ENCODE results near the gene TRAK2.
"Not testable (repeated sequence)": the region's sequence is repeated elsewhere in the genome, so short reads cannot be mapped to it uniquely, and the experiment has no call there.

Gene TRAK2

DNA sequence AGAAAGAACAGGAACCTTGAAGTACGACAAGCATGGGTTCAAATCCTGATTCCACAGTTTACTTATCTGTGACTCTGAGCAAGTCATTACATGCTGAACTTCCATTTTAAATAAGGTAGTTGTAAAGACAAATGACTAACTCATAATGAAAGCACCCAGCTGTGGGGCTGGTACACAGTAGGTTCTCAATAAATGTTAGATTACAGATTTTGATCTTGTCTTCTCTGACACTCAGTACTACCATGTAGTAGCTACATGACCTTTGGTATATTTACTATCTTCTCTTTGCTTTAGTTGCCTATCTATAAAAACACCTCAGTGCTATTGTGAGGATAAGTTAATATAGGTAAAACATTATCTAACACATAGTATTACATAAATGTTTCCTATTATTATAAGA lies 3.2 kb downstream of the TRAK2 start:
- DNase-seq: no peak

DNA sequence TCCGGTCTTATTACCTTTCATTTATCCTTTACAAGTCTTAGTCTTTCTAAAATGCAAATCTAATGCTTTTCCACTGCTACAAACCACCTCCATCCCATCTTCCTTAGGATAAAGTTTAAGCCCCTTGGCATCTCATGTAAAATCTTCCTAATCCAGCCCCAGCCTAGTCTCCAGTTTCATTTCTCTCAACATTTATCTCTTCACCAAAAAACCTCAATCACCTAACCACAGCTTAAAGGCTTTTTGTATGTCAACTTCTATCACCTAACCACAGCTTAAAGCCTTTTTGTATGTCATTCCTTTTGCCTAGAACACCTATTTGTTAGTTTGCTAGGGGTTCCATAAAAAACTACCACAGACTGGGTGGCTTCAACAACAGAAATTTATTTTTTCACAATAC lies 4.2 kb downstream of the TRAK2 start:
- no peak for DNase-seq

DNA sequence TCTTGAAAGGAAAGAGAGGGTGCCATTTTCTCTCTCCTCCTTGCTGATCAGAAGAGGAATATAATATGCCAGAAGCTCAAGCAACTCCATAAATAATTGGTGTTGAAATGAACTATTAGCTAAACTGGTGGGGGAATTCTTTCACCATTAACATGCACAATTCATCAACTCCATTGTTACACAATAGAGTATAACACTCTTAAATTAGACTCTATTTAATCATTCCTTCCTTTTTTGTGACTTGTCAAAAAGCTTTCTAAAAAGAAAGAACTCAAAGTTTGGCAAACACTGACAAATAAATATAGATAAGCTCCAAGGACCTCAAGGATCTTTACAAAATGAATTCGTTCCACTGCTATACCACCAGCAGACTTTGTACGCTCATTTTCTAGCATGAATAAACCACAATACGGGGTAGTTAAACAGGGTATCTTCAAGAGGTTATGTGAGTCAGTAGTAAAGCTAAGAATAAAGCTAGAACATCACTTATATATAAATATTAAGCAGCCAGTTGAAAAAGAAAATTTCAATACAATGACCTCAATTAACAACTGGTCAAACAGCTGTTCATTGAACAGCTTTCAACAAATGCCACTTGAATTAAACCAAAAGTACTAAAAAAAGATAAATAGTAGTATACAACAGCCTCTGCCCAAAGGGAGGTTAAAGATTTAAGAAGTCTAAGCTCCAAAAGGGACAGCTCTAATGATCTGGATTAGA lies 6.4 kb downstream of the TRAK2 start:
- no peak for DNase-seq

DNA sequence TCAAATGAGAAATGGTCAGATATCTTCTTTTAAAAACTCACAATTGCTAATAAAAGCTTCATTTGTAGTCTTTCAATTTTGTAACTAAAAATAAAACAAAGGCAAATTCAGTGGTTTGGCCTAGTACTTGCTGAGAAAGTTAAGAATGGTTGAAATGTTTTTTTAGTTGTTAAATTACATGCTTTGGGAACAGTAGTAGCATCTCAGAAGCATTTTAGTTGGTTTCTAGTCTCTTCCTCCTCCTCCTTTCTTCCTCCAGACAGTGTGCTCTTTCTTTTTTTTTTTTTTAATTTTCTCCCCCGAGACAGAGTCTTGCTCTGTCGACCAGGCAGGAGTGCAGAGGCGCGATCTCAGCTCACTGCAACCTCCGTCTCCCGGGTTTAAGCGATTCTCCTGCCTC lies 9.8 kb downstream of the TRAK2 start:
- no peak for DNase-seq

DNA sequence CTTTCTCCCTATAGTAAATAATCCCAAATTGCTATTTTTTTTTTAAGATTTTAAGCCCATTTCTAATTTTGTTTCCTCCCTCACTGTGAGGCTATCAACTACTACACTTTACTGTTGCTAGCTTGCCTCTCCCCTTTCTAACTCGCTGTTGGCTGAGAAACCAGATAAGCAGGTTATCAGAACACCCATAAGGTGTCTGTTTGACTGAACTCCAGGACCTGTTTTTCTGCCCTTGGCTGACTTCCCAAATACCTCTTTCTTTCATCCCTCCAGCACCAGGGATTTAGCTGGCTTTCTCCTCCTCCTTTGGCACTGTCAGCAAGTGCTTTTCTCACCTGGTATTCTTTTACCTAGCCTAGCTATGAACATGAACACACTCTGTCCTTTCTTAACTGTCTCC lies 11.1 kb downstream of the TRAK2 start:
- no peak for DNase-seq

DNA sequence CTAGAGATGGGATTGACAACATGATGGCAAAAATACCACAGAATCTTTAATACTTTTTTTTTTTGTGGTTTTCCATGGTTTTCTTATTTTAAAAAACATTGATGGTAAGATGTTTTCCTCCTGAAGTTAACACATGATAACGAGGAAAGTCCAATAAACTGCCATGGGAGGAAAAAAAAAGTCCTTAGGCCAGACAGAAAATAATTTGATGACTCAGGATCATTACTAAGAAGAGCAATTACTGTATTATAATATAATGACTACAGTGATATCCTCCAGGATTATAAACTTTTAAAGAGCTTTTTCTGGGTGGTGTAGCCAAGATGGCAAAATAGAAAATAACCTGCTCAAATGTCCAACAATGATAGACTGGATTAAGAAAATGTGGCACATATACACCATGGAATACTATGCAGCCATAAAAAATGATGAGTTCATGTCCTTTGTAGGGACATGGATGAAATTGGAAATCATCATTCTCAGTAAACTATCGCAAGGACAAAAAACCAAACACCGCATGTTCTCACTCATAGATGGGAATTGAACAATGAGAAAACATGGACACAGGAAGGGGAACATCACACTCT lies 11.8 kb downstream of the TRAK2 start:
- DNase-seq: not testable (repeated sequence)

DNA sequence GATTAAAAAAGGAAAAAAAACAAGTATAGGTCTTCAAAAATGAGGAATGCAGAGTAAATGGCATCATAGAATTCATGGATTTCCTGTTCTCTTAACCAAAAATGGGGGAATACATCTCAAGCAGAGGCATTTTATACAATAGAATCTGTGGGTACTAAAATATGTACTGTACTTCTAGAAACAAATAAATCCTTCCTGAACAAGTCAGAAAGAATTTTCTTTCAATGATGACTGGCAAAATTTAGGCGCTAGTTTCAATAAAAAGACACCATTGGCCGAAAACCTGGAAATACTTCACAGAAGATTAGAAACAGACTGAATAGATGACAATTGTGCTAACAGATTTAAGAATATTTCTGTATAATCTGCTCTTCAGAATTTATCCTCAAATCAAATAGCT lies 15.1 kb downstream of the TRAK2 start:
- no peak for DNase-seq

DNA sequence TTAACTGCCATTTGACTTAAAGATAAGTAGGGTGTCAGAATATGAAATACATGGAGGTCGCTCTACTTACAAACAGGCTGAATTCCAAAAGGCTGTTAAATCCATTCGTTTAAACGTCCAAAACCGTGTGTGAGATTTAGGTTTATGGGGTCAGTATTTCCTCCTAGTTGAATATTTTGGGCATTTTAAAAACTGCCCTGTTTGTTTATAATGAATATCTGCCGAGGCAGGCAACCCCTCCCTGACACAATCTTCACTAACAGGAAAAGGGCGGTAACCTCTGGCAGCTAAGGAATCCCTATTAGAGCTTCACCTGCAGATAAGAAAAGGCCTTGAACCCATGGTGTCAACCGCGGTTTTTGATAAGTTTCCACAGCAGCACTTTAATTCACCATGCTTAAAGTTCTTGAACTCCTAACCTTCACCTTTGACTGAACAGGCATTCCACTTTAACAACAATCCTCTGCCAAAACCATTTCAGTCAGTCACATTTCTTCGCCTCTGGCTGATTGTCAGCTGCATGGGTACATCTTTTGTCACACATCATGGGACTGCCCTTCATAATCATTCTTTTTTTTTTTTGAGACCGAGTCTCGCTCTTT lies 17.8 kb downstream of the TRAK2 start:
- DNase-seq: no peak

DNA sequence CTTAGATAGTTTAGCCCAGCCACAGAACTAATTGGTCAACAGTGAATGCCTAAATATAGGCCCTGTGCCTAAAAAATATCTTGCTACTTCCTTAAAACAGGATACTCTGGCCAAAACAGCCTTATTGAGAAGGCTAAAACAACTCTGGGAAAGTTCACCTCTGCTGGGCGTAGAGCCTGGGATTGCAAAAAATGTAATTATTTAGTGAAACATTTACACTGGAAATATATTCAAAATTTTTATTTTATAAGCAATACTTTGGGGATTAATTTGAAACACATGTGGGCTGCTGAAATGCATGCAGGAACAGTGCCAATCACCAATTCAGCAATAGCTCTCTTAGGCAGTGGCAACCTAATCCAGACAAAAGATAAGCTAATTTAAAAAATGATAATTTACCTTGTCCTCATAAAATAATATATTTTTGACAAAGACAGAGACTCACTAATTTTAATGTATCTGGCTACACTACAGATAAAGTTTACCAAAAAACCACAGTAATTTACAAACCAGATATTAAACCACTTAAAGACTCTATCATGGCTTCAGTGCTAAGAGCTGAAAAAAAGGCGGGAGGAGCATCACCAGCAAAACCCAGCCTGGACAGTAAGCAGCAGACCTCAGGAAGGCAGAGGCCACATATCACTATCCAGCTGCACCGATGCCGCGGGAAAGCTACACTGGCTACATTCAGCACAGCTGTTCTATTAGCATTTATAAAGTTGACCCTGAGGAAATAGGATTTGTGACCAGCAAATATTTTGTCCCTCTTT lies 18.5 kb downstream of the TRAK2 start:
- DNase-seq: no peak

DNA sequence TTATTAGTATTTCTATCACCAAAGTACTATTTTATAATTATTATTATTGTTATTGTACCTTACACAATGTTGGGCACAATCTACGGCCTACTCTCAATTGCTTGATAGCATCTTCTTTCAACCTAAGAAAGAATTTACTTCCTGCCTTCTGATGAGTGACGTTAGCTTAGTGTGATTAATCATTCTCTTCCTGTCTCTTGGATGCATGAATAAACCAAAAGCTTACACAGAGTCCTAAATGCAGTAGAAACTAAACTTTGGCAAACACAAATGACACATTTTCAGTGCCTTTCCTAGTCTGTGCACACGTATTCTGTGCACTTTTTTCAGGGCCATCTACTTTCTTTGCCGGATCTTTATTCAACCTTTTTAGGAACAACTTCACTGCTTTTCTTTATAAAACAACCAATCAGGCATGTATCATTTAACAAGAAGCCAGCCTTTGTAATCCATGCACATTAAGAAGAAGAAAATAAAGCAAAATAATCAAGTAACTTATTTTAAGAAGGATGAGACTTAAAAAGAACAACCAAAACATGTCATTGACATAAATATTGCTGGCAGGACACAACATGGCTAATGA lies 19.1 kb downstream of the TRAK2 start:
- DNase-seq: no peak

DNA sequence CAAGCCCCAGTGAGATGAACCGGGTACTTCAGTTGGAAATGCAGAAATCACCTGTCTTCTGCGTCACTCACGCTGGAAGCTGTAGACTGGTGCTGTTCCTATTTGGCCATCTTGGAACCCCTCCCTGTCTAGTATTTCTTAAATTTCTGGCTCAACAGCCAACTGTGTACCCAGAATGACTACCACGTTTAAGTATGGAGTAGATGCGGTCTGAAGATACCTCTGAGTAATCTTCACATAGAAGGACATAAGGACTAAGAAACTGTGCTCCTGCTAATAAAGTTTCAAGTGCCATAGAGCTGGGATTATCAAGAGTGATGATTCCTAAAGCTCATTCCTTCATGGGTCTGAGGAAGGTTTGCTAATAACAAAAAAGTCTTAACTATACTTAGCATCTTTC lies 20.4 kb downstream of the TRAK2 start:
- DNase-seq: no peak

DNA sequence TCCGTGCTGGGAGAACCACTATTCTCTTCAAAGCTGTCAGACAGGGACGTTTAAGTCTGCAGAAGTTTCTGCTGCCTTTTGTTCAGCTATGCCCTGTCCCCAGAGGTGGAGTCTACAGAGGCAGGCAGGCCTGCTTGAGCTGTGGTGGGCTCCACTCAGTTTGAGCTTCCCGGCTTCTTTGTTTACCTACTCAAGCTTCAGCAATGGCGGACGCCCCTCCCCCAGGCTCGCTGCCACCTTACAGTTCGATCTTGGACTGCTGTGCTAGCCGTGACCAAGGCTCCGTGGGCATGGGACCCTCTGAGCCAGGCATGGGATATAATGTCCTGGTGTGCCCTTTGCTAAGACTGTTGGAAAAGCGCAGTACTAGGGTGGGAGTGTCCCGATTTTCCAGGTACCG lies 20.9 kb downstream of the TRAK2 start:
- DNase-seq: not testable (repeated sequence)

DNA sequence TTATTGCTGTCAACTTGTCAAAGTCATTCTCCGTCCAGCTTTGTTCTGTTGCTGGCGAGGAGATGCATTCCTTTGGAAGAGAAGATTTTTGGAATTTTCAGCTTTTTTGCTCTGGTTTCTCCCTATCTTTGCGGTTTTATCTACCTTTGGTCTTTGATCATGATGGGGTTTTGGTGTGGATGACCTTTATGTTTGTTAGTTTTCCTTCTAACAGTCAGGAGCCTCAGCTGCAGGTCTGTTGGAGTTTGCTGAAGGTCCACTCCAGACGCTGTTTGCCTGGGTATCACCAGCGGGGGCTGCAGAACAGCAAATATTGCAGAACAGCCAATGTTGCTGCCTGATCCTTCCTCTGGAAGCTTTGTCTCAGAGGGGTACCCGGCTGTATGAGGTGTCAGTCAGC lies 21.4 kb downstream of the TRAK2 start:
- not testable (repeated sequence) for DNase-seq

DNA sequence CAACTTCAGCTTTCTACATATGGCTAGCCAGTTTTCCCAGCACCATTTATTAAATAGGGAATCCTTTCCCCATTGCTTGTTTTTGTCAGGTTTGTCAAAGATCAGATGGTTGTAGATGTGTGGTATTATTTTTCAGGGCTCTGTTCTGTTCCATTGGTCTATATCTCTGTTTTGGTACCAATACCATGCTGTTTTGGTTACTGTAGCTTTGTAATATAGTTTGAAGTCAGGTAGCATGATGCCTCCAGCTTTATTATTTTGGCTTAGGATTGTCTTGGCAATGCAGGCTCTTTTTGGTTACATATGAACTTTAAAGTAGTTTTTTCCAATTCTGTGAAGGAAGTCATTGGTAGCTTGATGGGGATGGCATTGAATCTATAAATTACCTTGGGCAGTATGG lies 22.9 kb downstream of the TRAK2 start:
- not testable (repeated sequence) for DNase-seq

DNA sequence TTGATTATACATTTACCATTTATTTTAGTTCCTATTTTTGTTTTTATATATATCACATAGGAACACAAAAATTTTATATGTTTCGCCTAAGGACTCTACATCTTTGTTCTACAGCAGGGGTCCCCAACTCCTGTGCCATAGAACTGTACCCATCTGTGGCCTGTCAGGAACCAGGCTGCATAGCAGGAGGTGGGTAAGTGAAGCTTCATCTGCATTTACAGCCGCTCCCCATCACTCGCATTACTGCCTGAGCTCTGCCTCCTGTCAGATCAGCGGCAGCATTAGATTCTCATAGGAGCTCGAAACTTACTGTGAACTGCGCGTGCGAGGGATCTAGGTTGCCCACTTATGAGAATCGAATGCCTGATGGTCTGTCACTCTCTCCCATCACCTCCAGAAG lies 25.3 kb downstream of the TRAK2 start:
- no peak for DNase-seq

DNA sequence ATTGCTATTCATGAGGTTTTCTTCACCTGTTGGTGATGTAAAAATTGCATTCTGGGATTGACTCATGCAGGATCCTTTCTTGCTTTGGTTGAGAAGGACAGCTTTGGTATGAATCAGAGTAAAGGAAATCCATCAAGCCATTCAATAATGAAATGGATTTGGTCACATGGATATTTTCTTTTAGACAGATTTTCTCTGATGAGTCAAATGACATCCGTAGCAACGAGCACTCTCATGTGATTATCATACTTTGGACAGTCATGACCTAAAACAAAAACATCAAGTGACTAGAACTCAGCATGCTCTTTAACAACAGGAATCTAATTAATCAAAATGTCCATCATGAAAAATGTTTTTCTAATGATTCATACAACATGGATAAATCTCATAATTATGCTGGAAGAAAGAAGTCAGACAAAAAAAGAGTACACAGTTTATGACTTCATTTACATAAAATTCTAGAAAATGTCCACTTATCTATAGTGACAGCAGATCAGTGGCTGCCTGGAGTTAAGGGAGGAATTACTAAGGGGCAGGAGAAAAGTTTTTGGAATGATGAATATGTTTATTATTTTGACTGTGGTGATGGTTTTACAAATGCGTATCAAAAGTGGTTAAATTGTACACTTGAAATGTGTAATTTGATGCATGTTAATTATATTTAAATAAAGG lies 30.7 kb downstream of the TRAK2 start:
- no peak for DNase-seq

DNA sequence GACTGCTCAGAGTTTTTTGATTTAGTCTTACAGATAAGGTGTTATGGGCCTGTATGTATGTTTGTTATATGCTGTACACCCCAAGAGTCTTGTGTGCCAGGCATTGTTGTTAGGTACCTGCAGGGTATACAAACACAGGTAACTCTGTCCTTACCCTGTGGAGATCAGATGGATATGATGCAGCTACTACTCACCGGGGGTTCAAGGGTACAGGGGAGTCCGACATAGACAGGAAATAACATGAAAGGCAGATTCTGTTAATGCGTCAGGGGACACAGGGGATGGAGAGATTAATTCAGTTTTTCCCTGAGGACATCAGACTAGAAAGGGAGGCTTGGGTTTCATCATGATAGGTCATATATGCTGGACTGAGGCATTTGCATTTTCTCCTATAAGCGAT lies 31.3 kb downstream of the TRAK2 start:
- no peak for DNase-seq

DNA sequence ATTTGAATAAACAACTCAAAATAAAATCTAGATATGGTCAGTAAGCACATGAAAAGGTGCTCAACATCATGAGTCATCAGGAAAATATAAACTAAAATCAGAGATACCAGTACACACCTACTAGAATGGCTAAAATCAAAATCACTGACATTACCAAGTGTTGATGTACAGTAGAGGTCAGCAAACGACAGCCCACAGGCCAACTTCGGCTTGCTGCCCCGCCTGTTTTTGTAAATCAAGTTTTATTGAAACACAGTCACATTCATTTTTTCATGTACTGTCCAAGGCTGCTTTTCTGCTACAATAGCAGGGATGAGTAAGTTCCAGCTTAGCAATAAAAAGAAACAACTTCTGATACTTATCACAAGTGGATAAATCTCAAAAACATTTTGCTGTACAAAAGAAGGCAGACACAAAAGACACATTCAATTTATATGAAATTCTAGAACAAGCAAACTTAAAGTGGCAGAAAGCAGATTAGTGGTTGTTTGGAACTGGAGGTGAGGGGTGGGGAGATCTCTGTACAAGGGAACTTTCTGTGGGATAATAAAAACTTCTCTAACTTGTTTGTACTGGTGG lies 32.1 kb downstream of the TRAK2 start:
- no peak for DNase-seq

DNA sequence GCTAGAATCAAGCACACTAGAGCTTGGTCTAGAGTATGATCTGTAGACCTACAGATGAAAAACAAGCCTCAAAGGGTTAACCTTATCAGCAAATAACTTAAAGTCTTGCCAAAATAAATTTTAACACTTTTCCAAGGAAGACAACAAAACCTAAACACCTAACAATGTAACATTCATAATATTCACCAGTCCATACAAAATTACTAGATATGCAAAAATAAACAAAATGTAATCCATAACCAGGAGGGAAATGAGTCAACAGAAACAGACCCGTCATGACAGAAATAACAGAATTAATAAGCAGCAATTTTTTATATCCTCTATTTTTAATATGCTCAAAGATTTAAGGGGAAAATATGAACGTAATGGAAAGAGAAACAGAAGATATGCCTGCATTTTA lies 36.1 kb downstream of the TRAK2 start:
- DNase-seq: no peak

DNA sequence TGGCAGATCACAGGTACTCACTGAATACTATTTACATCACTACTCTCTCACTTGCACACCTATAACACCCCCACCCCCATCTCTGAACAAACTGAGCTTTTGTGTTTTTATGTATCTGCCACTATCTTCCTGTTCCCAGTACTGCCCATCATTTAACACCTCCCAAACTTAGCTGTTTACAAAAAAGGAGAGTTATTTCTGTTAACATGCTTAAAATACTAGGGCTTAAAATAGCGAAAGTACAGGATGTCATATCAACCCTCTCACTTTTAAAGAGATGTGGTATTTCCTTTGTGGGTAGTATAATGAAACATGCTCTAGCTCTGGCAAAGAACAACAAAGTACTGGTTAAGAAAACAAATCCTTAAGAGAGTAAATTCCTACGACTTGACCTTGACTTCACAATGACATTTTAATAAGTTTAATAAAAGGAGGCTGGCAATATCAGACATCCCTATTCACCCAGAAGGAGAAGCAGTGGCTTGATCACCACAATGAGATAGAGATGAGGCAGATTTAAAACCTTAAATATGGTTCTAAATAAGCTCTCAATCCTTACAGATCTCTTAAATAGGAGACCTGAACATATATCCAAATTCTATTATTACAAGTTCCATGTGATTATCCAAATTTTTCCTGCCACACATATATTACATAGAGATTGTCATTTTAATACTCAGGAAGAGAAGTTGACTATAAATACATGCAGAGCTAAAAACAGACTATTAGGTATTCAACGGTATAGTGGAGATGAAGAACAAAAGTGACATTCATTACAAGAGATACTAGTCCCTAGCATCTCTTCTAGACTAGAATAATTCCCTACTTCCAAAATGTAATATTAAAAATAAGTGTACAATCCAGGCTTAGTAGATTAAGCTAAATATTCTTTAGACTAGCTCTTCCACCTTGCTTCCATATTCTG lies 36.9 kb downstream of the TRAK2 start:
- DNase-seq: no peak

DNA sequence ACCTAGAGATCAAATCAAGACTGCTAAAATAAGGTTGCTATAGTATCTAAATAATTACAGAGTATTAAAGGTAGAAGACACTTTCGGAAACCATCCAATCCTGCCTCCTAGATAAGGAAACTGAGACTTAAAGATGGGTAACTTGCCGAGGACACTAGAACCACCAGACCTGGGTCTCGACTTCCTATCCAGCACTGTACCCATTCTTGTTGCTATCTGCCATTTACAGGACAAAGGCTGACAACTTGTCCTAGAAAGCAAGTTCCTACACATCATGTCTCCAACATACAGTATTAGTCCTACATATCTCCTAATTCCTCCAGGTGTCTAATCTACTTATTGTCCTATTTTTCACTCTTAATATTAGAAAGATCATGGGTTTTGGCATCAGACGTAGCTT lies 37.7 kb downstream of the TRAK2 start:
- DNase-seq: no peak
